HEK293 (cell line): ENCODE results near the gene SOCS4.

ENCODE experiments used
- HIC1 ChIP-seq: fragments of 450-650 bp; formaldehyde crosslinking; IDR thresholded peaks from 2 replicates; pipeline ENCODE4 v1.5.1; 2016; ENCODE audit warnings: missing biosample characterization, missing genetic modification characterization
- INSM2 ChIP-seq: fragments of 450-650 bp; formaldehyde crosslinking; IDR thresholded peaks from 2 replicates; pipeline ENCODE4 v1.5.1; 2016; ENCODE audit warnings: missing biosample characterization, missing genetic modification characterization
- KLF17 ChIP-seq: fragments of 450-650 bp; formaldehyde crosslinking; IDR thresholded peaks from 2 replicates; pipeline ENCODE4 v1.5.1; 2016; ENCODE audit warnings: missing biosample characterization, missing genetic modification characterization
- PRDM1 ChIP-seq: fragments of 450-650 bp; formaldehyde crosslinking; IDR thresholded peaks from 2 replicates; pipeline ENCODE4; 2016; ENCODE audit warnings: missing biosample characterization, missing genetic modification characterization
- YY1 ChIP-seq: fragments of 450-650 bp; formaldehyde crosslinking; IDR thresholded peaks from 2 replicates; pipeline ENCODE4 v1.5.1; 2018; ENCODE audit warnings: missing biosample characterization, missing genetic modification characterization
- ZBTB11 ChIP-seq: fragments of 450-650 bp; formaldehyde crosslinking; conservative IDR thresholded peaks from 2 replicates; pipeline ENCODE4 v1.5.1; 2016; ENCODE audit warnings: low read depth, missing biosample characterization, missing genetic modification characterization
- ZBTB20 ChIP-seq: fragments of 450-650 bp; formaldehyde crosslinking; IDR thresholded peaks from 2 replicates; pipeline ENCODE4 v1.5.1; 2016; ENCODE audit warnings: missing biosample characterization, missing genetic modification characterization
- ZBTB8A ChIP-seq: fragments of 450-650 bp; formaldehyde crosslinking; IDR thresholded peaks from 2 replicates; pipeline ENCODE4 v1.5.1; 2016; ENCODE audit warnings: missing biosample characterization, missing genetic modification characterization
- ZNF132 ChIP-seq: fragments of 450-650 bp; formaldehyde crosslinking; IDR thresholded peaks from 2 replicates; pipeline ENCODE4 v1.5.1; 2017; ENCODE audit warnings: missing biosample characterization, missing genetic modification characterization, borderline replicate concordance
- ZNF169 ChIP-seq: fragments of 450-650 bp; formaldehyde crosslinking; IDR thresholded peaks from 2 replicates; pipeline ENCODE4 v1.5.1; 2016; ENCODE audit warnings: missing biosample characterization, missing genetic modification characterization
- ZNF2 ChIP-seq: fragments of 450-650 bp; formaldehyde crosslinking; IDR thresholded peaks from 2 replicates; pipeline ENCODE4 v1.5.1; 2016; ENCODE audit warnings: missing biosample characterization, missing genetic modification characterization
- ZNF324 ChIP-seq: fragments of 450-650 bp; formaldehyde crosslinking; IDR thresholded peaks from 2 replicates; pipeline ENCODE4 v1.5.1; 2016; ENCODE audit warnings: missing biosample characterization, missing genetic modification characterization
- ZNF366 ChIP-seq: fragments of 450-650 bp; formaldehyde crosslinking; conservative IDR thresholded peaks from 2 replicates; pipeline ENCODE4 v1.5.1; 2016; ENCODE audit warnings: missing biosample characterization, missing genetic modification characterization
- ZNF37A ChIP-seq: fragments of 450-650 bp; IDR thresholded peaks from 2 replicates; pipeline ENCODE4 v1.5.1; 2018; ENCODE audit warnings: missing biosample characterization, missing genetic modification characterization
- ZNF426 ChIP-seq: fragments of 450-650 bp; formaldehyde crosslinking; IDR thresholded peaks from 2 replicates; pipeline ENCODE4 v1.5.1; 2017; ENCODE audit warnings: missing biosample characterization, missing genetic modification characterization, mild to moderate bottlenecking, inconsistent platforms, moderate library complexity
- ZNF48 ChIP-seq: fragments of 450-650 bp; formaldehyde crosslinking; IDR thresholded peaks from 2 replicates; pipeline ENCODE4 v1.5.1; 2016; ENCODE audit warnings: missing biosample characterization, missing genetic modification characterization
- ZNF555 ChIP-seq: fragments of 450-650 bp; formaldehyde crosslinking; conservative IDR thresholded peaks from 2 replicates; pipeline ENCODE4 v1.5.1; 2017; ENCODE audit warnings: missing biosample characterization, mild to moderate bottlenecking, missing genetic modification characterization, inconsistent platforms
- ZNF585B ChIP-seq: fragments of 450-650 bp; formaldehyde crosslinking; IDR thresholded peaks from 2 replicates; pipeline ENCODE4 v1.5.1; 2016; ENCODE audit warnings: missing biosample characterization, missing genetic modification characterization
- ZNF596 ChIP-seq: fragments of 450-650 bp; IDR thresholded peaks from 2 replicates; pipeline ENCODE4 v1.5.0; 2018; ENCODE audit warnings: missing biosample characterization, mild to moderate bottlenecking, missing genetic modification characterization, moderate library complexity
- ZNF76 ChIP-seq: fragments of 450-650 bp; formaldehyde crosslinking; IDR thresholded peaks from 2 replicates; pipeline ENCODE4; 2016; ENCODE audit warnings: low read depth, missing biosample characterization, missing genetic modification characterization, borderline replicate concordance
- TF ChIP-seq, protein P1 (sequence below): fragments of 450-650 bp; formaldehyde crosslinking; IDR thresholded peaks from 2 replicates; pipeline ENCODE4 v1.5.1; 2016; ENCODE audit warnings: missing biosample characterization, missing genetic modification characterization
- TF ChIP-seq, protein P2 (sequence below): fragments of 450-650 bp; formaldehyde crosslinking; IDR thresholded peaks from 2 replicates; pipeline ENCODE4 v1.5.1; 2016; ENCODE audit warnings: missing biosample characterization, missing genetic modification characterization
- TF ChIP-seq, protein P3 (sequence below): fragments of 450-650 bp; formaldehyde crosslinking; IDR thresholded peaks from 2 replicates; pipeline ENCODE4 v1.5.1; 2016; ENCODE audit warnings: missing biosample characterization, missing genetic modification characterization
- TF ChIP-seq, protein P4 (sequence below): fragments of 450-650 bp; formaldehyde crosslinking; IDR thresholded peaks from 2 replicates; pipeline ENCODE4 v1.5.1; 2017; ENCODE audit warnings: missing biosample characterization, mild to moderate bottlenecking, missing genetic modification characterization, moderate library complexity

SOCS4 gene

GRCh38 chr14:55026793-55027561 lies at the start of gene SOCS4, which contains the start of gene WDHD1 (continued):
- TF ChIP-seq, protein P1, sequence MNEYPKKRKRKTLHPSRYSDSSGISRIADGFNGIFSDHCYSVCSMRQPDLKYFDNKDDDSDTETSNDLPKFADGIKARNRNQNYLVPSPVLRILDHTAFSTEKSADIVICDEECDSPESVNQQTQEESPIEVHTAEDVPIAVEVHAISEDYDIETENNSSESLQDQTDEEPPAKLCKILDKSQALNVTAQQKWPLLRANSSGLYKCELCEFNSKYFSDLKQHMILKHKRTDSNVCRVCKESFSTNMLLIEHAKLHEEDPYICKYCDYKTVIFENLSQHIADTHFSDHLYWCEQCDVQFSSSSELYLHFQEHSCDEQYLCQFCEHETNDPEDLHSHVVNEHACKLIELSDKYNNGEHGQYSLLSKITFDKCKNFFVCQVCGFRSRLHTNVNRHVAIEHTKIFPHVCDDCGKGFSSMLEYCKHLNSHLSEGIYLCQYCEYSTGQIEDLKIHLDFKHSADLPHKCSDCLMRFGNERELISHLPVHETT (tag by site-specific recombination), result no peak
- TF ChIP-seq ZNF324 (peak; percentile 68; the same call in 1 of the 2 replicates), ZBTB20 (peak; percentile 90), INSM2 (tag by site-specific recombination) (peak; percentile 65; the same call in 1 of the 2 replicates), KLF17 (tag by site-specific recombination) (peak; percentile 73), ZBTB11 (tag by site-specific recombination) (peak; percentile 89), ZNF2 (peak; percentile 76), ZBTB8A (tag by site-specific recombination) (peak; percentile 82), ZNF76 (tag by site-specific recombination) (peak; percentile 64; the same call in 1 of the 2 replicates), PRDM1 (tag by site-specific recombination) (no peak), ZNF132 (tag by site-specific recombination) (no peak), ZNF426 (no peak), ZNF37A (tag by site-specific recombination) (no peak), ZNF555 (tag by site-specific recombination) (no peak), YY1 (peak; percentile 80; the same call in 1 of the 2 replicates), ZNF585B (tag by site-specific recombination) (no peak; the same call in 1 of the 2 replicates), HIC1 (tag by site-specific recombination) (peak; percentile 98), ZNF596 (0 out of 2 replicates have a peak, but pooled peaks have one; percentile 27), ZNF48 (no peak), ZNF169 (tag by site-specific recombination) (no peak), ZNF366 (tag by site-specific recombination) (peak; percentile 77)
- TF ChIP-seq, protein P2, sequence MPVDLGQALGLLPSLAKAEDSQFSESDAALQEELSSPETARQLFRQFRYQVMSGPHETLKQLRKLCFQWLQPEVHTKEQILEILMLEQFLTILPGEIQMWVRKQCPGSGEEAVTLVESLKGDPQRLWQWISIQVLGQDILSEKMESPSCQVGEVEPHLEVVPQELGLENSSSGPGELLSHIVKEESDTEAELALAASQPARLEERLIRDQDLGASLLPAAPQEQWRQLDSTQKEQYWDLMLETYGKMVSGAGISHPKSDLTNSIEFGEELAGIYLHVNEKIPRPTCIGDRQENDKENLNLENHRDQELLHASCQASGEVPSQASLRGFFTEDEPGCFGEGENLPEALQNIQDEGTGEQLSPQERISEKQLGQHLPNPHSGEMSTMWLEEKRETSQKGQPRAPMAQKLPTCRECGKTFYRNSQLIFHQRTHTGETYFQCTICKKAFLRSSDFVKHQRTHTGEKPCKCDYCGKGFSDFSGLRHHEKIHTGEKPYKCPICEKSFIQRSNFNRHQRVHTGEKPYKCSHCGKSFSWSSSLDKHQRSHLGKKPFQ (tag by site-specific recombination), result 0 out of 2 replicates have a peak, but pooled peaks have one; percentile 15
- TF ChIP-seq, protein P3, sequence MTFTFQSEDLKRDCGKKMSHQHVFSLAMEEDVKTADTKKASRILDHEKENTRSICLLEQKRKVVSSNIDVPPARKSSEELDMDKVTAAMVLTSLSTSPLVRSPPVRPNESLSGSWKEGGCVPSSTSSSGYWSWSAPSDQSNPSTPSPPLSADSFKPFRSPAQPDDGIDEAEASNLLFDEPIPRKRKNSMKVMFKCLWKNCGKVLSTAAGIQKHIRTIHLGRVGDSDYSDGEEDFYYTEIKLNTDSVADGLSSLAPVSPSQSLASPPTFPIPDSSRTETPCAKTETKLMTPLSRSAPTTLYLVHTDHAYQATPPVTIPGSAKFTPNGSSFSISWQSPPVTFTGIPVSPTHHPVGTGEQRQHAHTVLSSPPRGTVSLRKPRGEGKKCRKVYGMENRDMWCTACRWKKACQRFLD, result peak; percentile 76; the same call in 1 of the 2 replicates
- TF ChIP-seq, protein P4, sequence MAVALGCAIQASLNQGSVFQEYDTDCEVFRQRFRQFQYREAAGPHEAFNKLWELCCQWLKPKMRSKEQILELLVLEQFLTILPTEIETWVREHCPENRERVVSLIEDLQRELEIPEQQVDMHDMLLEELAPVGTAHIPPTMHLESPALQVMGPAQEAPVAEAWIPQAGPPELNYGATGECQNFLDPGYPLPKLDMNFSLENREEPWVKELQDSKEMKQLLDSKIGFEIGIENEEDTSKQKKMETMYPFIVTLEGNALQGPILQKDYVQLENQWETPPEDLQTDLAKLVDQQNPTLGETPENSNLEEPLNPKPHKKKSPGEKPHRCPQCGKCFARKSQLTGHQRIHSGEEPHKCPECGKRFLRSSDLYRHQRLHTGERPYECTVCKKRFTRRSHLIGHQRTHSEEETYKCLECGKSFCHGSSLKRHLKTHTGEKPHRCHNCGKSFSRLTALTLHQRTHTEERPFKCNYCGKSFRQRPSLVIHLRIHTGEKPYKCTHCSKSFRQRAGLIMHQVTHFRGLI (tag by site-specific recombination), result peak; percentile 58; the same call in 1 of the 2 replicates
